ENCODE data around the gene NDUFAF8.

The NDUFAF8 gene

DNA sequence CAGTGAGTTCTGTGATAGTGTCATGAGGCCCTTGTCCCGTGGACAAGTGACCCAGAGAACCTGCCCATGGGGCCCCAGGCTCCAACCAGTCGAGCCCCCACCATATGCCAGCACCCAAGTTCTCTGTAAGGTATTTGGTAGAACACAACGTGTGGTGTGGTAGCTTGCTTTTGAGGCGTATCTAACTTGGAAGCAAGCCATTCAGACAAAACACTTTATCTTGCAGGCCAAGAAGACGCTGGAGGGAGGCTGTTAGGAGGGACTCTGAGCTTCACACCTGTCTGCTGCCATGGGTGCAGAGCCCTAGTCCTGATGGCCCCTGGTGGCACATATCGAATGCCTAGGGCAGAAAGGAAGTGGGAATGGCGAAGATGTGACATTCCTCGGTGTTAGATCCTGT is 1.6 kb downstream of the NDUFAF8 start:
- no peak for DNase-seq

DNA sequence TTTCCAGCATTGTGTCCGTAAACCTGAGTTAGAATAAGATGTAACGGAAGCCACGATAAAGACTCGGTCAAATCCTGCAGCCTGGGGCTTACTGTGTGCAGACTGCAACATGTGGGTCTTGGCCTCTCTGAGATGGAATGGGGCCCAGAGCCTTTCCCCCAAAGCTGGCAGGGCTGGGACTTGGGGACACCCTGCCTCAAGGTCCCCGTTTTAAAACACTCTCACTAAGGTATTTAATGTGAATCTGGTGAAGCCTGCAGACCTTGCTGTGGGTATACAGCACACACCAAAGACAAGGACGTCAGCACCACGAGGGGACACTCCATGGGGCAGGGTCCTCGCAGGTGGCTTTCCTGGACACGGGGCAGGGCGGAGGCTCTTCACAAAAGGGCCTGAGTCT is 2.1 kb downstream of the NDUFAF8 start:
- DNase-seq = no peak

DNA sequence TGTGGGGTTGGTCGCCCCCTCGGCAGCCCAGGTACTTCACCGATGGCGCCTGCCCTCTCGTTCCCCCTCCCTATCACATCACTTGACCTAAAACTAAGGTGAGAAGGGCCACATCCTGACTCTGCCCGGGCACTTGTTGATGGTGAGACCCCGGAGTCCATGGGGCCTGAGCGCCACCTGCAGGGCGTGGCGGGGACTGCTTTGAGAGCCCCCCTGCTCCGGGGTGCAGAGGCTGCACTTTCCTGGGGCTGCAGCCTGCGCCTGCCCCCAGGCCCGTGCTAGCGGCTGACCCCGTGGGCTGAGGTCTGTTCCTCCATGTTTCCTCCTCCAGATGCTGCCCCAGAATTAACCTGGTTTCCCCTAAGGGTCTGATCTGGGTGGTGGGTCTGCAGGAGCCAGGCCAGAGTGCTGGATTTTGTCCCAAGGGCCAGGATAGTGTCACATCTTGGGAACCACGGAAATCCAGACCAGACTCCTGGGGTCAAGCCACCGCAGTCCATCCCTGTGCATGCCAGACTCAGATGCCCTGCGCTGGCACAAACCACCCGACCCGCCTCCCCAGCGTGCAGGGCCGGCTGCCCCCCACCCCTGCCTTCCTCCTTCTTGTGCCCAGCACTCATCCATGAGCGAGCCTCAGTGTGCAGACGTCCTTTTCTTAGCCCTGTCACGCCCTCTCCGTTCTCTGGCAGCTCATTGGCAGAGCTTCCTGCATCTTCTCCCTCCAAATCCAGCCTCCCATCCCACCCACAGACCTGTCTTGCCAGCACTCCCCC is 2.7 kb downstream of the NDUFAF8 start:
- peak; percentile 56 to 79 (median 73) for DNase-seq

DNA sequence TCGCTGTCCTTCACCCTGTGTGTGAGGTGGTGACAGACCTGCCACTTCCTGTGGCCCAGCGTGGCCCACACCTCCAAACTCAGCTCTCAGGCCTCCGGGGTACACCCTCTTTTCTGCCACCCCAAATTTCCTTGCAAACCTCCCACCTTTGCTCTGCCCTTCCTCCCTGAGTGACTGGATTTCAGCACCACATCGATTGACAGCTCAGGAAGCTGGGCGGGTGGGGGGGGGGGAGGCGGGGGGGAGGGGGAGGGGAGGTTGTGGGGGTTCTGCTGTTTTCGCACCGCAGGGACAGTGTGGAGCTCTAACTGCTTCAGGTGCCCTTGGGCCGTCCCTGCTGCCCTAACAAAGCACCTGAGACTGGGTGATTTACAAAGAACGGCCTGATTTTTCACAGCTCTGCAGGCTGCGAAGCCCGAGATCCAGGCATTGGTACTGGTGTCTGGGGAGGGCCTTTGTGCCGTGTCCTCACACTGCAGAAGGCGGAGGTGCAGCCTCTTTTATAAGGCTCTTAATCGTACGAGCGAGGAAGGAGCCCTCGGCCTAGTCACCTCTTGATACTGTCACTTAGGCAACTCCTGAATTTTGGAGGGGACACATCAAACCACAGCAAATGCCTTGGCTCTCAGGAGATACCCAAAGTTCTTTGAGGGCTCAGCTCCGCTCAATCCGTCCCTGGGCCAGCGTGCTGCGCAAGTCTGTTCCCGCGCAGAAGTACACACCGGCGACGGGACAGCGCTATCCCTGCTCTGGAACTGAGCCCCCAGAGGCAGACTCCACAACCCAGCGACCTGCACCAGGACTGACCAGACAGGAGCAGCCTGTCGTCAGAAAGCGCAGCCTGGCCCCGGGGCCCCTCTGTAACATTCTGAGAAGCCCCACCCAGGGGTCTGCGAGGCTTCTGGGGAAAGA is 3.6 kb downstream of the NDUFAF8 start:
- no peak for DNase-seq

DNA sequence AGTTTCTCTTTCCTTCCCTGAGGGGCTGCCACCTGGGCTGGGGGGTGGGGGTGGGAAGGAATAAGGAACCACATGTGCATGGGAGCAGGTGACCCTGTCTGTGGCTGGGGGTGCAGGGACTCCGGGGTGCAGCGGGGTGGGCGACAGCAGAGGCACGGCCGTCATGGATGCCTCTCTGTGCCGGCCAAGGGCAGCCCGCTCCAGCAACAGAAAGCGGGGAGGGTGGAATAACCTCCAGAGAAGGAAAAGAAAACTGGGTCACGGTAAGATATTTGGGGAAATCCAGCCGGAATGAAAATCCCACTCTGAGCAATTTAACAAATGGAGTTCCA is 4.2 kb downstream of the NDUFAF8 start:
- DNase-seq = no peak

DNA sequence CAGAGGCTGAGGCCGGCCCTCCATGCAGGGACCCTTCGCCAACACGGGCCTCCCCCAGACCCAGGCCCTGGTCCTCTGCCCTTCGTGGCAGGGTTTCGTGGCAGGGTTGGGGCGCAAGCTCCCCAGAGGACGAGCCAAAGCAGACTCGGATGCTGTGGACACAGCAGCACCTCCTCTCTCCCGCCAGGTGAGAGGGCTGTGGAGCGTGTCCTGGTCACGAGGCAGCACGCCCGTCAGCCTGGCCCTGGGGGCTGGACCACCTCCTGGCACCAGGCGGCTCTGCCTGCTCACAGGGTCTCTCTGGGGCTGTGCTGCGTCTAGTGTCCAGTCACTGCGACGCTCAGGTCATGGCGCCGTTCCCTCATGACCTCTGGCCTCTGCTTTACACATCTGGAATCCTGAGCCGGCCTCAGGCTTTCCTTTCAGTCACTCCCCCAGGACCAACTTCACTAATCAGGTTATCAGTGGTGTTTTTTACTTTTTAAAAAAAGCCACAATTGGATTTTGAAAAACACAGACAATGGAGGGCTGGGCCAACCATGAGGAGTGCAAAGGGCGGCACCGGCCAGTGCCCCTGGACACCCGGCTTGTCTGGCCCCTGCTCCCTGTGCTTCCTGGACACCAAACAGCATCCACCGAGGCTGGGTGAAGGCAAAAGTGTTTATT is 5.4 kb downstream of the NDUFAF8 start:
- DNase-seq = no peak

DNA sequence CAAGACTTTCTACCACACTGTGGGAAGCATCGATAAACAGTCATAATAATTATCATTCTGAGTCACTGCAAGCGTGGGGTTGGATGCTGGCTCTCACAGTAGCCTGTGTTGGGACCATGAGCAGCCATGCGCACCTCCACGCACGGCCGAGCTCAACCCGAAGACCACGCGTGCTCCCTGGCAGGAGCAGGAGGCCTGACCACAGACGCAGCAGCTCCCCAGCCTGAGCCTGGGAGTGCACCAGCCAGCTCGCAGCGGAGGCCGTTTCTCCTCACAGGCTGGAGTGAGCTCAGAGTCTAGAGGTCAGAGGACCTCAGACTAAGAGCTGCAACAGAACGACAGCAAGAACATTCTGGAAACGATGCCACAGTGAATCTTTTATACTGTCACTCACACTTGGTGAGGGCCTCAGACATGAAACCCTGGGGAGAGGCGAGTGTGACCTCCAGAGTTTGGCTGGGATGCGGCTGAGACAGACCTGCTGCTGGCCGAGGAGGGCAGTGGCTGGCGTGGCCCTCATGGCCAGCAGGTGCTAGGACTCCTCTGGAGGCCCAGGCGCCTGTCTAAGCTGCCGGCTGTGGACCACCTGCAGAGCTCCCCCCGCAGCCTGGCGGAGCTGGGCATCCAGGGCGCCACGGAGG is 6.0 kb downstream of the NDUFAF8 start:
- no peak for DNase-seq

DNA sequence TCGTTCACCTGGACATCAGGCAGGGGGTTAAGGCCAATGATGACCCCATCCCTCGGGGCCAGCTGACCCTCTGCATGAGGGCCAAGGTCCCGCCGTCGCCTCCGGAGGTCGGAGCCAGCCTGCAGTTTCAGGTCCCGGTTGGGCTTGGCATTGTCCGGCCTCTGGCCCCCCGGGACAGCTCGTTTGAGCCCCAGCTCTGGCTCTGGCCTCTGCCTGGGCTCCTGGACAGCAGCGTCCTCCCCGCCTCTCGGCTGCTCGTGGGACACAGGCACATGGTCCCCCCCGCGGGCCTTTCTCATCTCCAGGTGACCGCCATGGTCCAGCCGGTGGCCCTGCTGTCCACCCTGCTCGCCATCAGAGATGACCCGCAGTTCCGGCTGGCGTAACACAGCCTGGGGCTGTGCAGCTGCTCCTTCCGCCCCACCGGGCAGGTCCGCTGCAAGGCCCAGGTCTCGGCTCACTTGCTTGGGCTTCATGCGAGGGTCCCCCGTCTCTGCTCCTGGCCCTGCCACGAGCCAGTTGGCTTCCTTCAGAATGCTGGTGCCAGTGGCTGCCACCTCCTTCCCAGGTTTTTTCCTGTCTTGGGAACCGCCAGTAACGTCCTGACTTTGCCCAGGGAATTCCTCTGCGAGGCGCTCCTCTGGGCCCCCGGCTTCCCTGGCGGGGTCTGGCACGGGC is 6.7 kb downstream of the NDUFAF8 start:
- DNase-seq = no peak

DNA sequence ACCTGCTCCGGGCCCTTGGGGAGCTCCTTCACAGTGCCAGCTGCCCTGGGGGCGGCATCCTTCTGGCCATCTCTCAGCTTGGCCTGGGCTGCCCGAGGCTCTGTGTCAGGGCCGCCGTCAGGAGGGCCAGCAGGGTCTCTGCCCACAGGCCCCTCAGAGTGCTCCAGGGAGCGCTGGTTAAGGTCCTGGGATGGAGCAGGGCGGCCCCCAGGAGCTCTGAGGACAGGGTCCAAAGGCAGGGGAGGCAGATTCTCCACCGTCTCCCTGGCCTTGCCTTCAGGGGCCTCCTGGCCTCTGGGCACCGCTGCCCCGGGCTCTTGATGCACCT is 7.2 kb downstream of the NDUFAF8 start:
- no peak for DNase-seq

DNA sequence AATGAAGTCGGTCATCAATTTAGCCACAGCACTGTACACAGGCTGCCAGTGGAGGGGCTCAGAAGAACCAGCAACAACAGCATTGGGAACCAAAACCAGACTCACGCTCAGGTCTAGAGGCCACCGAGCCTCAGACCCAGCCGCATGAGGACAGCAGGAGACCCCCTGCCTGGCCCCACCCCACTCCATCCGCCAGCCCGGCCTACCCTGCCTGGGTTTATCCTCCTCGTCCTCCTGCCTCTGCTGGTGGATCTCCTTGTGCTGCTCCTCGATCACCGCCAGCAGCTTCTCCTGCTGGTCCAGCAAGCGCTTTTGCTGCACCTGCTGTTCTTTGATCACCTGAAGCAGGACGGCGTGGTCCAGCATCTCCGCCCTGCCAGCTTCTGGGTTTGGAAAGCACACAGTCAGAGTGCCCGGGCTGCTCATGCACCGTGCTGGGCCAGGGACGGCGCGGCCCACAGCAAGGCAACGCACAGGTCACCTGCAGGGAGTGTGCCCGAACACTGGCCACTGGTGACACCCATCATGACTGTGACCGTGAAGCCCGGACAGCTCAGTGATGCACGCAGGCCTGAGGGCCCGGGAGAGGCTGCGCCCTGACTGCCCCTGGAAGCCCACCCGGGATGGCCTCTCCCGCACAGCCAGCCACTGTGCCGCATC is 7.7 kb downstream of the NDUFAF8 start:
- no peak for DNase-seq

DNA sequence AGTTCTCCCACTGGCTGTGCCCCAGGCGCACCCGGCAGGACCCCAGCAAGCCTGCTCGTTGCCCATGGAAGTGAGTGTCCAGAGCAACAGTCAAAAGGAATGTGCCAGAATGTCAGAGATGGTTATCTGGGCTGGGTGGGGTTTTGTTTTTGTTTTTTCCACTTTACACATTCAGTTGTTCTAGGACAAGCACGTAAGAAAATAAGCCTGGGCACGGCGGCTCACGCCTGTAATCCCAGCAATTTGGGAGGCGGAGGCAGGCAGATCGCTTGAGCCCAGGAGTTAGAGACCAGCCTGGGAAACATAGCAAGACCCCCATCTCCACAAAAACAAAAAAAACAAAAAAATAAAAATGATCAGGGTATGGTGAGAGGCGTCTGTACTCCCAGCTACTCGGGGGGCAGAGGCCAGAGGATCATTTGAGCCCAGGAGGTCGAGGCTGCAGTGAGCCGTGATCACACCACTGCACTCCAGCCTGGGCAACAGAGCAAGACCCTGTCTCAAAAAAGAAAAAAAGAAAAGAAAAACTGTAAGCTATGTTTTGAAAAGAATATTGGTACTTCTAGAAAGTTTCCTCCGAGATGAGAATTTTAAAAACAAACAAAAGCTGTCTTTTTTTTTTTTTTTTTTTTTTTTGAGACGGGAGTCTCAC is 8.3 kb downstream of the NDUFAF8 start:
- DNase-seq = no peak

DNA sequence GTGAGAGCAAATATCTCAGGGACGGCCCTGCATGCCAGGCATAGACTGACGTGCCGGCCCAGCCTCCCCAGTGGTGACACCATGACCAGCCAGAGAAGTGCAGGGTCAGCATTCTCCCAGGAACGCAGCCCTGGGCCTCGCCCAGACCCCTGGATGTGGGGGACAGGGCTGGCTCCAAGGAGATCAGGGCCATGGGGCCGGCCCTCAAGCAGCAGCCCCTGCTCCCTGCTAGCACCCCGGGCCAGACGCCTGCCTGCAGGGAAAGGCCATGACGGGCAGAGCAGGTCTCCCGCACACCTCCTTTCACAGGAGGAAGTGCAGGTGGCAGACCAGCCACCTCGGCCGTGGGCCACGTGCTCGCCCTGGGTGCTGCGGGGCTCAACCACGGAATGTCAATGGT is 9.5 kb downstream of the NDUFAF8 start:
- no peak for DNase-seq

DNA sequence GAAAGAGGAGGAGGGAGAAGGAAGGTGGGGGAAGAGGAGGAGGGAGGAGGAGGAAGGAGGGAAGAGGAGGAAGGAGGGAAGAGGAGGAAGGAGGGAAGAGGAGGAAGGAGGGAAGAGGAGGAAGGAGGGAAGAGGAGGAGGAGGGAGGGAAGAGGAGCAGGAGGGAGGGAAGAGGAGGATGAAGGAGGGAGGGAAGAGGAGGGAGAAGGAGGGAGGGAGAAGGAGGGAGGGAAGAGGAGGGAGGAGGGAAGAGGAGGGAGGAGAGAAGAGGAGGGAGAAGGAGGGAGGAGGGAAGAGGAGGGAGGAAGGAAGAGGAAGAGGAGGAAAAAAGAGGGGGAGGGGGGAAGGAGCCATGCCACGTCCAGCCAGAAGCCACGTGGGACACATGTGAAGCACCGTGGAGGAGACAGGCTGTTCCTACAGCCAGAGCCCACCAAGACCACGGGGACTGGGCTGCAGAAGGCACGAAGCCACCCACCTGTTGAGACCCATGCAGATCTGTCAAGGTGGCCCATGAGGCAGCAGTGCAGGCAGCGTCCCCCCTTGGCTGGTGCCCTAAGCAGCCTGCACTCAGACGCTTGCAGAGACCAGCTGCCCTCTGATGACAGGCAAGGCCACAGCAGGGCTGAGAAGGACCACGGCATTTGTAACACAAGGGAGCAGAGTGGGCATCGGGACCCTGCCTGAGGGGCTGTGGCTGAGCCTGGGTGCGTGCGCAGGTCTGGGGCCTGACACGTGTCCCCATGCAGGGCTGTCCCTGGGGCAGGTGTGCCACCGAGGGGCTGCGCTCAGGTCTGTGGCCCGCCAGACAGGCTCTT is 10.3 kb downstream of the NDUFAF8 start:
- no peak for DNase-seq

DNA sequence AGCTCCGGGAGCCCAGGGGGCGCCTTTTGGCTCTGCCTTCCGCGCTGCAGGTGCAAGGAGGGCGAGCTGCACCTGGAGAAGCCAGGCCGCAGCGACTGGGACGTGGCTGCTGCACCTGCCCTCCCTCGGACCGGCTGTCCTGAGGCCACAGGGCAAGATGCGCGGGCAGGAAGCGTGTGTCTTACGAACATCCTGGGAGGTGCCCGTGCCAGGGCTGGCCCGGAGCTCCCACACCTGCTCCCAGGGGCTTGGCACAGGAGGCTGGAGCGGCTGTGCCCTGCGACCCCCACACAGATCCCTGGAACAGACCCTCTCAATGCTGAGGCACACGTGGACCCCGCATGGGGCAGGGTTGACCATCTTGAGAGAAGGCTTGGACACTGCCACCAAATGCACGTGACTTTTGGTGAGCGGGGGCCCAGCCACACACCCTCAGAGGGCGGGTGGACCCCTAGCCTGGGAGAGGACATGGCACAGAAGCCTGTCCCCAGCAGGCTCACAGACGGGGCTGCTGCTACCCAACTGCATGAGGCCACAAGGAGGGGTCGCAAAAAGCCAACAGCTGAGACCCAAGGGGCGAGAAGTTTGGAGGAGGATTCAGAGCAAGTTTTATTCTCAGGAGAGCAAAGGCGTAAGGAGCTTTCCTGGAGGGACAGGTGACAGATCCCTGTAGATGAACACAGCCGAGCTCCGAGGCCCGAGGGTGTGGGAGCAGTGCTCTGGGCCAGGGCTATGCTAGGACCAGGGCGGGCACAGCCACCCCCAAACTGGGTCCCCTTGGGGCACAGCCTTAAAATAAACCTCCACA is 11.4 kb downstream of the NDUFAF8 start:
- no peak for DNase-seq

DNA sequence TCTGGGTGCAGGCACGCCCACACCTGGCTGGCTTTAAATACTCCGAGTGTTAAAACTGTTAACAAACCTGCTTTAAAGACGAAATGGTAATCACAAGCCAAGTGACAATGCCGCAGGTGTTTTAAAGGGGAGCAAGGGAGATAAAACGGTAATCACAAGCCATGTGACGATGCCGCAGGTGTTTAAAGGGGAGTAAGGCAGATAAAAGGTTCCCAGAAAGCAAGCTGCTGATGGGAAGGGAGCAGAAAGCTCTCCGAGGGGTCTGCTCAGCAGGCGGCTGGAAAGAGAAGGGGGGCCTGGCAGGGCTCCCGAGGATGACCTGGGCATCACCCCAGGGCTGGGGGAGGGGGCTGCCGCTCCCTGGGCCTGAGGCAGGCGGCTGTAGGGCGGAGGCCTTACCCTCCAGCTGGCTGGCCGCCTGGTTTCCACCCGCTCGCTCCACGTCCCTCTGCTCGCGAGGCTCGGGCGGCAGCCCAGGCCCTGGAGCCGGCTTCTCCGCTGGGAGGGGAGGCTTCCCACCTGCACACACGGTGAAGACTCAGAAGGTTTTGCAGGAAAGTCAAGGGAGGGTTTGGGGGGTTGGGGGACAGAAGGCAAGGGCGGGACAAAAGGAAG is 12.1 kb downstream of the NDUFAF8 start:
- DNase-seq = no peak

DNA sequence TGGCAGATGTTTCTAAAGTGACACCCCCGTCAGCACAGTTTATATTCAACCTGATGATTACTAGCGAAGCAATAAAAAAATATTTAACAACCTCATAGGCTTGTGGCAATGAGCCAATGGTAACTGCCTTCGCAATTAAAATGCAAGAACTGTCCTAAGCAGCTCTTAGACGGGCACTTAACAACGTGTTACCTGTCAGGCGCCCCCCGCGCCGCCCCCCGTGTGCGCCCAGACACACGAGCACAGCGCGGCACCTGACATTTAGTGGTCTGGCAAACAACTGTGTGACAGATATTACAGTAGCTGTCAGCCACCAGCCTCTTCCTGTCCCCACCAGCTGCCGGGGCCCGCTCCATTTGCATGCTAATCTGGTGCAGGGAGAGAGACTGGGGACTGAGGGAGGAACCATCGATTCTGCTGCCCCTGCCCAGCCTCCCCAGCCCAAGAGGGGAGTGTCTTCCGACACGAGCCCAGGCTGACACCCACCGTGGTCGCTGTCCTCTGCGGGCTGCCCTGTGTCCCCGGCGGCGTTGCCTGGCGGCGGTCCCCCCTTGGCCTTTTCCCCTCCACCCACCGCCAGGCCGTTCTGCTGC is 12.7 kb downstream of the NDUFAF8 start:
- DNase-seq = no peak

DNA sequence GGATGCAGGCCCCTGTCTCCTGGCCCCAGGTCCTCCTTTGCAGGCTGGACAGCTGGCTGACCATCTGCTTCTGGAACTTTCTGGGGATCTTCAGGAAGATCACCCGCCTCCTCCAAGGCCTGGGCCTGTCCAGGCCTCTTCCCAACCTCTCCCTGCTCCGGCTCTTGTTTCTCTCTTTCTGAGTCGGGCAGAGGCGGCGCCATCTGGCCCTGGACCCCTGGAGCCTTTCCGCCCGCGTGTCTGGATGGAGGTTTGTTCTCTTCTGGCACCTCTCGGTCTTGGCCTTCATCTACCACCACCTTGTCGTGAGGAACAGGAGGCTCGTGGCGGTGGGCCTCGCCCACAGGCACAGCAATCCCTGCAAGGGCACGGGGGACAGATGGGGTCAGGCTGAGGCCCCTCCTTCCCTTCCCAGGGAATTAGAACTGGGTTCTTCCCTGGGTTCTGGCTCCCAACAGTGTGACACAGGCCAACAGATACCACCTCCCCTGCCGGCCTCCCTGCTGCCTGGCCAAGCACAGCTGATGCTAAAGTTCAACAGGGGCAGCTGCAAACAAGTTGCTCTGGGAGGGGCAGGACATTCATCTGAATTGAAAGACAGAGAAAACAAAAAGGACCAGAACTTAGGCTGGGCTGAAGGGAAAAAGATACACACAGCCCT is 13.3 kb downstream of the NDUFAF8 start:
- DNase-seq = no peak

DNA sequence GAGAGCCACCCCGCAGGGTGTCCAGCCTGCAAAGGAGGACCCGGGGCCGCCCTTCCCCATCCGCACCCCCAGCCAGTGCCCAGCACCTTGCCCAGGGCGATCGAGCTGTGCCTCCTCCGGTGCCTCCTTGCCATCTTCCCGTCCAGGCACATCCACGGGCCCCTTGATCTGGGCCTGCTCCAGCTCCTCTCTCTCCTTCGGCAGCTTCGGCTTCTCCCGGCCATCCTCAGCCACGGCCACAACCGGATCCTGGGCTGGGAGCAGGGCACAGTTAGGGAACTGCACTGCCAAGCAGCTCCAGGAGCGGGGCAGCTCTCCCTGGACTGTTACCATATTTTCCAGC is 13.8 kb downstream of the NDUFAF8 start:
- no peak for DNase-seq
